Measurements from ENCODE around the gene CARS1.

CARS1 gene

GRCh38 chr11:2994336-2994730 lies 62.9 kb downstream of the CARS1 start:
- in situ Hi-C loops (cut with MboI; ENCODE audit: low sequenced_read_pairs), result no loop called here

- in situ Hi-C loops (cut with MboI; ENCODE audit: low sequenced_read_pairs), result no loop called here
These were observed 64.3 kb downstream of the CARS1 start for GRCh38 chr11:2992997-2993325.

- in situ Hi-C loops (cut with MboI; ENCODE audit: low sequenced_read_pairs), result no loop called here
These were observed 64.8 kb downstream of the CARS1 start, which contains the start of gene NAP1L4 for GRCh38 chr11:2992234-2992996. TSS of gene NAP1L4 (minus strand) at chr11:2992329. CDS start at chr11:2979220, 13,109 bp downstream.

- in situ Hi-C loops (cut with MboI; ENCODE audit: low sequenced_read_pairs), result no loop called here
These were observed 65.6 kb downstream of the CARS1 start for GRCh38 chr11:2991452-2992233.

- in situ Hi-C loops (cut with MboI; ENCODE audit: low sequenced_read_pairs), result no loop called here
These were observed 66.4 kb downstream of the CARS1 start for GRCh38 chr11:2990617-2991451.

- in situ Hi-C loops (cut with MboI; ENCODE audit: low sequenced_read_pairs), result no loop called here
These were observed 67.7 kb downstream of the CARS1 start for GRCh38 chr11:2989551-2989950.

GRCh38 chr11:2989006-2989405 lies 68.2 kb downstream of the CARS1 start:
- in situ Hi-C loops (cut with MboI; ENCODE audit: low sequenced_read_pairs), result no loop called here

GRCh38 chr11:2987881-2988861 lies 69.1 kb downstream of the CARS1 start:
- in situ Hi-C loops (cut with MboI; ENCODE audit: low sequenced_read_pairs), result no loop called here

- in situ Hi-C loops (cut with MboI; ENCODE audit: low sequenced_read_pairs), result no loop called here
These were observed 73.3 kb downstream of the CARS1 start for GRCh38 chr11:2983908-2984307.

GRCh38 chr11:2982214-2982613 lies 75.0 kb downstream of the CARS1 start:
- in situ Hi-C loops (cut with MboI; ENCODE audit: low sequenced_read_pairs), result no loop called here

- in situ Hi-C loops (cut with MboI; ENCODE audit: low sequenced_read_pairs), result no loop called here
These were observed 76.1 kb downstream of the CARS1 start for GRCh38 chr11:2981130-2981529.

- in situ Hi-C loops (cut with MboI; ENCODE audit: low sequenced_read_pairs), result no loop called here
These were observed 76.9 kb downstream of the CARS1 start for GRCh38 chr11:2980168-2980840.

- in situ Hi-C loops (cut with MboI; ENCODE audit: low sequenced_read_pairs), result no loop called here
These were observed 80.1 kb downstream of the CARS1 start for GRCh38 chr11:2977113-2977512.

GRCh38 chr11:2976294-2977063 lies 80.7 kb downstream of the CARS1 start:
- in situ Hi-C loops (cut with MboI; ENCODE audit: low sequenced_read_pairs), result no loop called here

GRCh38 chr11:2975594-2975993 lies 81.6 kb downstream of the CARS1 start:
- in situ Hi-C loops (cut with MboI; ENCODE audit: low sequenced_read_pairs), result no loop called here

- in situ Hi-C loops (cut with MboI; ENCODE audit: low sequenced_read_pairs), result no loop called here
These were observed 83.0 kb downstream of the CARS1 start for GRCh38 chr11:2974272-2974671.

- in situ Hi-C loops (cut with MboI; ENCODE audit: low sequenced_read_pairs), result no loop called here
These were observed 88.8 kb downstream of the CARS1 start for GRCh38 chr11:2968341-2968900.

GRCh38 chr11:2964782-2965181 lies 92.4 kb downstream of the CARS1 start:
- in situ Hi-C loops (cut with MboI; ENCODE audit: low sequenced_read_pairs), result no loop called here

- in situ Hi-C loops (cut with MboI; ENCODE audit: low sequenced_read_pairs), result no loop called here
These were observed 93.5 kb downstream of the CARS1 start for GRCh38 chr11:2963761-2964160.

Data from HL-60/S4 treated with phorbol 12-myristate 13-acetate at 8.2 ng/mL for 4 days and 3 days (cell line).